COLO668 (cell line): ENCODE results near the gene SH3PXD2B.
"Not testable (repeated sequence)": the region's sequence is repeated elsewhere in the genome, so short reads cannot be mapped to it uniquely, and the experiment has no call there.

ENCODE experiments used
- DNase-seq: peaks from one replicate; lab custom pipeline; 2025; ENCODE audit not compliant: unreplicated experiment; lab: John Stamatoyannopoulos, UW

The SH3PXD2B gene

DNA sequence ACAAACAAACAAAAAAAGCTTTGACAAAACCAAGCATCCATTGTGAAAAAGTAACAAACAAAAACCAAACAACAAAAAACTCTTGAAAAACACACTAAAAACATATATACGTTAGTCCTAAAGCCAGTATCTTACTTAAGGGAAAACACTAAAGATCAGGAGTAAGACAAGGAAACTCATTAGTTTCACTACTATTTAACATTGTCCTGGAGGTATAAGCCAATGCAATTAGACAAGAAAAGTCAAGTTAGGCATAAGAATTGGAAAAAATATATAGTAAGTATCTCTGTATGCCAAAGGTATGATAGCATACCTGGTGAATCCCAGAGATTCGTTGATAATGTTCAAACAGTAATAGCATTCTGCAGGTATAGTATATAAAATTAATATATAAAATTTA lies 148.9 kb downstream of the SH3PXD2B start:
- no peak for DNase-seq

DNA sequence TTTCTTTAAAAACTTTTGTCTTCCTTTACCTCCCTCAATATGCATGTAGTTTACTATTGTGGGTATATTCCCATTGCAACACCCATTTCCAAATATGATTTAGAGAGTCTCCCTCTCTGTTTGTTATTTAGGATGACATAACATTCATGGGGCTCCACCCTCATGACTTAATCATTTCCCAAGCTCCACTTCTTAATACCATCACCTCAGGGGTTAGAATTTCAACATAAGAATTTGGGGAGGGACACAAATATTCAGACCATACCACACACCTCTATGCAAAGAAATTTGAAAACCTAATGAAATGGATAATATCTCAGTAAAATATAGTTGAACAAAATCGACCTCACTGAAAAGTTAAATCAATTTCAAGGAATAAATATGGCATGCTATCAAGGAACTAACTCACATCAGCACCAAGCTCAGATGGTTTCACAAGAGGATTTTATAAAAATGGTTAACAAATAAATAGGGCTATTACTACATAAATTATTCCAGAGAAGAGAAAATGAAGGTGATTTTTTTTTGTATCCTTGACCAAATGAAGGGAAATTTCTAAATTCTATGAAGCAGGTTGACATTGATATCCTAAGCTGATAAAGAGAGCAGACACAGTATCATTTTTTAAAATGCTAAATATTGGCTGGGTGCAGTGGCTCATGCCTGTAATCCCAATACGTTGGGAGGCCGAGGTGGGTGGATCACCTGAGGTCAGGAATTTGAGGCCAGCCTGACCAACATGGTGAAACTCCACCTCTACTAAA lies 150.6 kb downstream of the SH3PXD2B start:
- DNase-seq, result no peak

DNA sequence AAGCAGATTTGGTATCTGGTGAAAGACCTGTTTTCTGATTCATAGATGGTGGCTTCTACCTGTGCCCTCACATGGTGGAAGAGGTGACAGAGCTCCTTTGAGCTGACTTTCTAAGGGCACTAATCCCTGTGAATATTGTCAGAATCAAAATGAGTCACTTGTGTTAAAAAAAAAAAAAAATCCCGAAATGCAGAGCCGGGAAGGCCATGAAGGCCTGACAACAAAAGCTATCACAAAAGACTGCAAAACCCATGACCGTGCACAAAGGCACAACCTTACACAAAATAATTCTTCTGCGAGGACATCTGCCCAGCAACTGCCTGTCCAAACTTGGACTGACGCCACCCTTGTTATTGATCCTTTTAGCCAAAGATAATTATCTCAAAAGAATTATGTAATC lies 151.2 kb downstream of the SH3PXD2B start:
- DNase-seq, result no peak

DNA sequence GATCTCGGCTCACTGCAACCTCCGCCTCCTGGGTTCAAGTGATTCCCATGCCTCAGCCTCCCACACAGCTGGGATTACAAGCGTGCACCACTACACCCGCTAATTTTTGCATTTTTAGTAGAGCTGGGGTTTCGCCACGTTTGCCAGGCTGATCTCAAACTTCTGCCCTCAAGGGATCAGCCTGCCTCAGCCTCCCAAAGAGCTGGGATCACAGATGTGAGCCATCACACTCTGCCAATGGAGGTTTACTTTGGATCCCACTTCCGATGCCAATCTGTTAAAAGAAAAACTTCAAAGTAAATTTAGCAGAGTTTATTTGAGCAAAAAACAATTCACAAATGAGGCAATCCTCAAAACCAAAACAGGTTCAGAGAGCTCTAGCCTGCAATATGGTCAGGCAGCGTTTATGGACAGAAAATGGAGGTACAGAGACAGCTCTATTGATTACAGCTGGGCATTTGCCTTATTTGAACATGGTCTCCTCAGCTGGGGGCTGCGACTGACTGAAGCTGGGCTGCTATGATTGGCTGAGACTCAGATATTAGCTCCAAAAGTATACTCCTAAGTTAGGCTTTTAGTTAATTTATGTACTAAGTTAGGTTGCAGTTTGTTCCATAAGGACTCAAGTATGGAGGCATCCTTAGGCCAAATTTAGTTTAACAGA lies 152.1 kb downstream of the SH3PXD2B start:
- DNase-seq, result no peak

DNA sequence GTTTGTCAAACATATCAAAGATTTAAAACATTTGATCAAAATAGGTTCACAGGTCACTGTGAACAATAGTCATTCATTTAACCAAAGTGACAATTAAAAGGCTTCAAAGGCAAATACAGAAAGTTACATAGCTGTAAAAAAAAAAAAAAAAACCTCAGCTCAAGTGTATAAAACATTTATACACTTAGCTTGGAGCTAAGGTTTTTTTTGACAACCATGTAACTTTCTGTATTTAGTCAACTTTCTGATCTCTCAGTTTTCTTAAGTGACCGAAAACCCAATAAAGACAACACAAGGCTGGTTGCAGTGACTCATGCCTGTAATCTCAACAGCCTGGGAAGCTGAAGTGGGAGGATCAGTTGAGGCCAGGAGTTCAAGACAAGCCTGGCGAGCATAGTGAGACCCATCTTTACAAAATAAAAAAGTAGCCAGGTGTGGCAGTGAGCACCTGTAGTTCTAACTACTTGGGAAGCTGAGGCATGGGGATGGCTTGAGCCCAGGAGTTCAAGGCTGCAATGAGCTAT lies 154.3 kb downstream of the SH3PXD2B start:
- DNase-seq, result no peak

DNA sequence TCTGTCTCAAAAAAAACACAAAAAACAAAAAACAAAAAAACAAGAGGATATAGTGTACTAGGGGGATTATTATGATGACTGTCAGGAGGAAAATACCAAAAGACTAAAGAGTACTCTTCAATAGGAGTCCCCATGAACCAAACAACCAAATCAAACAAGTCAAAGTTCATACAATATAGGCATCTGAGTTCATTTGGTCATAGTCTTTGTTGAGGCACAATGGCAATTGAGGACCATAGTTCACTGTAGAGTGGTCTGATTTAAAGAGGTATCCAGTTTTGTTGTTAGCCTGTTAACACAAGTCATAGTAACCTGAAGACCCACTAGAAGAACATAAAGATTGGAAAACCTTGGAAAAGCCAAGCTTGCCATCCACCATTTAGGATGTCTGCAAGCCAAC lies 159.5 kb downstream of the SH3PXD2B start:
- no peak for DNase-seq

DNA sequence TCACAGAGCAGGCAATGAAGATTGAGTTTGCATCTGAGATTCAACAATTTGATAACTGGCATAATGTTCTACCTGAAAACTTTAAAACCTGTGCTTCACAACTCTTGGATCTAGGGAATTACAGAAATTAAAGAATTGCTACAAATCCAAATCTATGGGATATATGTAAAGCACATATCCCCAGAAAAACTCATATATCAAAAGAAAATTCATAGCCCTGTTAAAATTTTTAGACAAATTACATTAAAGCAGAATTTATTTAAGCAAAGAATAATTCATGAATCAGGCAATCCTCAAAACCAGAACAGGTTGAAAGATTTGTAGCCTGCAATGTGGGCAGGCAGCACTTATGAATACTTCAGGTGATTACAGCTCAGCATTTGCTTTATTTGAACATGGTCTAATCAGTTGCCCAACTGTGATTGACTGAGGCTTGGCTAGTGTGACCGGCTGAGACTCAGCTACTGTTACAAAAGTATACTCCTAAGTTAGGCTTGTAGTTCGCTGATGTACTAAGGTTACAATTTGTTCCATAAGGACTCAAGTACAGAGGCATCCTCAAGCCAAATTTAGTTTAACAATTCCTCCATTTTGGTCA lies 160.5 kb downstream of the SH3PXD2B start:
- no peak for DNase-seq

DNA sequence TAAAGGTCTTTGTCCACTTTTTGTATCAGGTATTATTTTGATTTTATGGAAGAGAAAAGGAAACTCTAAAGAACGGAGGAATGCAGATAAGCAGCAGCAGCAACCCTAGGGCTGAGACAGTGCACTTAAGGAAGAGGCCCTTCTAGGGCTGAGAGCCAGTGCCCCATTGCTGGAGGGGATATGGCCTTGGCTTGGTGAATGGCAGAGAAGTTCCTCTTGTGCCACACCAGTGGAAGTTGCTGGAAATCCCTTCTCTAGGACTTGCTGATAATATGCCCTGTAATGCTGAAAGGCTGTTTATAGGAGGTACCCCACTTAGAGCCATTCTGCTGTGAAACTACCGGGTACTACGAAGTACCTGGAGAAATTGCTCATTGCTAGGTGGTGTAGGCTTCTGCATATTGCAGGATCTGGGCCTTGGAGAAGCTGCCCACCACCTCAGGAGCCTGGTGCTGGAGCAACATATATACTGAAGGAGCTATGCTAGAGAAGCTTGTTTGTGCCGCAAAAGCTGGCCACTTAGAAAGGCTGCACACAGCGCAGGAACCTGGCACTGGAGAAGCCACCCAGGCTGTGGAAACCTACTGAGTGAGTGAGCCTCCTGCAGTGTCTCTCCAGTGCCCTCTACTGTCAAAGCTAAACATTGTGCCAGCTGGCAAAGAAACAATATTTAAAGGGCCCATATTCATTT lies 161.1 kb downstream of the SH3PXD2B start:
- DNase-seq, result peak; percentile 46

DNA sequence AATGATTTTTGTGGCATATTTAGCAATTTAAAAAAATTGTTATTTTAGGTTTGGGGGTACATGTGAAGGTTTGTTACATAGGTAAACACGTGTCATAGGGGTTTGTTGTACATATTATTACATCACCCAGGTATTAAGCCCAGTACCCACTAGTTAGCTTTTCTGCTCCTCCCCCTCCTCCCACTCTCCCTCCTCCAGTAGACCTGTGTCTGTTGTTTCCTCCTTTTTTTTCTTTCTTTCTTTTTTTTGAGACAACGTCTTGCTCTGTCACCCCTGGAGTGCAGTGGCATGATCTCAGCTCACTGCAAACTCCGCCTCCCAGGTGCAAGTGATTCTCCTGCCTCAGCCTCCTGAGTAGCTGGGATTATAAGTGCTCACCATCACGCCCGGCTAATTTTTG lies 162.5 kb downstream of the SH3PXD2B start:
- DNase-seq, result not testable (repeated sequence)

DNA sequence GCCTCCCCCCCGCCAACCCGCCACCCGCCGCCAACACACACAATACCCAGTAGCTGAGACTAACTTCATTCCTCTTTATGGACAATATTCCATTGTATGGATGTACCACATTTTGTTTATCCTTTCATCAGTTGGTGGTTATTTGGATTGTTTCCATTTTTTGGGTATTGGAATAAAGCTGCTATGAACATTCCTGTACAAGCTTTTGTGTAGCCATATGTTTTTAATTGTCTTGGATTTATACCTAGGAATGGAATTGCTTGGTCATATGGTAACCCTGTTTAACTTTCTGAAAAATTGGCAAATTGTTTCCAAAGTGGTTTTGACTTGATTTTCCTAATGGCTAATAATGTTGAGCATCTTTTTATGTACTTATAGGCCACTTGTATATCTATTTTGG lies 165.9 kb downstream of the SH3PXD2B start:
- DNase-seq, result no peak

DNA sequence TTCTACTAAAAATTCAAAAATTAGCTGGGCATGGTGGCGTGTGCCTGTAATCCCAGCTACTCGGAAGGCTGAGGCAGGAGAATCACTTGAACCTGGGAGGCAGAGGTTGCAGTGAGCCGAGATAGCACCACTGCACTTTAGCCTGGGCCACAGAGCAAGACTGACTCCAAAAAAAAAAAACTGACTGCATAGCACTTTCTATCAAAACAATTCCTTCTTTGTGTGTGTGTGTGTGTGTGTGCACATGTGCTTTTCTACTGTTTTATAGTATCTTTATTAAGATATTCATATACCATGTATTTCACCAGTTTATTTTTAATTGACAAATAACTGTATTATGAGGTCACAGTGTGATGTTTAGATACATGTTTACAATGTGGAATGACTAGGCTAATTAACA lies 167.2 kb downstream of the SH3PXD2B start:
- not testable (repeated sequence) for DNase-seq

DNA sequence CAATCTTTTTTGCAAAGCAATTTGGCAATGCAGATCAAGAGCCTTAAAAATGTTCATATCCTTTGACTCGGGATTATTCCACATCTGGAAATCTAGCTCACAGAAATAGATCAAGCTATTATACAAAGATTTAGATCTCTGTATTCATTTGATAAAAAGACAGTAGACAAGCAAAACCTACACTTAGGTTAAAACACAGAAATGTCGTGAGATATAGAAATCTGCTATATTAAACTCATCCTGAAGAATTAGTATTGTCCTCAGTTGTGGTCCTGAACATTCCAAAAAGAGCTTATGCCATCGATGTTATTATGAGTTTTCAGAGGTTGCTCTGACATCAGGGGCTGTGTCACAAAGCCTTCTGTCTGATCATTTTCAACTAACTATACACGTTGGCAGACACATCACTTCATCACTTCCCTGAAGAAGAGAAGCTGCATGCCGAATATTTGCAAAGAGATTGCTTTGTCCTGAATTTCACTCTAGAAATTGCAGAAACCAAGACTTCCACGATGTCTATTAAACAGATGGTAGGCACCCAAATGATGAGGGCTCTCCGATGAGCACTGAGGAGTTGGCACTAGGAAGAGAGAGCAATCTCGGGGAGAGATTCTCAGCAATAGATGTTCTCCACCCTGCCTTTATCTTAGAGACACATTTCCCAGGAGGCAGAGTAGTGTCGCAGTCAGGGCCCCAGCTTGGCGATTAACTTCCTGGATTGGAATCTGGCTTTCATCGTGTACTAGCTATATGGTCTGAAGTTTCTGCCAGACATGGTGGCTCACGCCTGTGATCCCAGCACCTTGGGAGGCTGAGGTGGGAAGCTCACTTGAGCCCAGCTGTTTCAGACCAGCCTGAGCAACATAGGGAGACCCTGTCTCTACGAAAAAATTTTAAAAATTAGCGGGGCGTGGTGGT lies 168.8 kb downstream of the SH3PXD2B start:
- DNase-seq, result no peak

DNA sequence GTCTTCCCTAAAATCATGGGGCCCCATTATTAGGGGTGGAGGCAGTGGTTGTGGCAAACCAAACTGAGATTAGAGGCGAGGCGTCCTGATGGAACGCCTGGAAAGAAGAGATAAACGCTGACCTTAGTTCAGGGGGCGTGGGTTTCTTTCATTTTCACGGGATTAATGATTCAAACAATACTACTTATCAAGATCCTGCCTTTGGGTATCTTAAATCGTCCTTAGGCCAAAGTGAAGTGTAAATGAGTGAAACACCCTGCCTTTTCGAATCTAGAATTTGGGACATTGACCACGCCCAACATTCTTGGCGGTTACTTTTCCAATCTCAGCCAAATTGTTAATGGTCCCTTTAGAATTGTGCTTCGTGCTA lies 169.7 kb downstream of the SH3PXD2B start:
- no peak for DNase-seq

DNA sequence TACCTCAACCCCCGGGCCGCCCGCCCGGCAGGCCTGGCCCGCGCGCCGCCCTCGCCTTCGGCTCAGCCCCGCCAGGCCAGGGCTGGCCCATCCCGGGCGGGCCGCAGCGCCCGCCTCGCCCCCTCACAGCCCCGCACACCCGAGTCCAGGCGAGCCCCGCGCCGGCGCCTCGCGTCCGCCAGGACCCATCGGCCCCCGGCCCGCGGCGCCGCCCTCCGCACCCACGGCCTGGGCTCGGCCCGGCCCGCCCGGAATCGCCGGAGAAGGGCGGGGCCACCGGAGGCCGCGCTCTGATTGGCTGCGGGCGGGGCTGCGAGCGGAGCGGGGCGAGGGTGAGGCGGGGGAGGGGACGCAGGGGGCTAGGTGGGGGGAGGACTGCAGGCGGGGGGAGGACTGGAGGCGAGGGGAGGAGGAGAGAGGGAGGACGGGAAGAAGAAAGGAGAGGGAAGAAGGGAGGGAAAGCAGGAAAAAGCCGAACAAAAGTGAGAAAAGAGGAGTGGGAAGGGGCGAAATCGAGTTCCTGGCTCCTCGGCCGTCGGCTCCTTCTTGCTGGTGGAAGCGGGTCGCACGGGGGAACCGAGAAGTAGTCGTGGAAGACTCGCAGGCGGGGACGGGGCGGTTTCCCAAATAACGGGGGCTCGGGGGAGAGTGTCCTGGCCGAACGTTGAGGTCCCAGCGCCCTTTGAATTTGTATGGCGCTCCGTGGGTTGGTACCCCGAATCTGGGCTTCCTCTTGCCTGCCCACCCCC lies 170.3 kb downstream of the SH3PXD2B start:
- peak; percentile 81 for DNase-seq

DNA sequence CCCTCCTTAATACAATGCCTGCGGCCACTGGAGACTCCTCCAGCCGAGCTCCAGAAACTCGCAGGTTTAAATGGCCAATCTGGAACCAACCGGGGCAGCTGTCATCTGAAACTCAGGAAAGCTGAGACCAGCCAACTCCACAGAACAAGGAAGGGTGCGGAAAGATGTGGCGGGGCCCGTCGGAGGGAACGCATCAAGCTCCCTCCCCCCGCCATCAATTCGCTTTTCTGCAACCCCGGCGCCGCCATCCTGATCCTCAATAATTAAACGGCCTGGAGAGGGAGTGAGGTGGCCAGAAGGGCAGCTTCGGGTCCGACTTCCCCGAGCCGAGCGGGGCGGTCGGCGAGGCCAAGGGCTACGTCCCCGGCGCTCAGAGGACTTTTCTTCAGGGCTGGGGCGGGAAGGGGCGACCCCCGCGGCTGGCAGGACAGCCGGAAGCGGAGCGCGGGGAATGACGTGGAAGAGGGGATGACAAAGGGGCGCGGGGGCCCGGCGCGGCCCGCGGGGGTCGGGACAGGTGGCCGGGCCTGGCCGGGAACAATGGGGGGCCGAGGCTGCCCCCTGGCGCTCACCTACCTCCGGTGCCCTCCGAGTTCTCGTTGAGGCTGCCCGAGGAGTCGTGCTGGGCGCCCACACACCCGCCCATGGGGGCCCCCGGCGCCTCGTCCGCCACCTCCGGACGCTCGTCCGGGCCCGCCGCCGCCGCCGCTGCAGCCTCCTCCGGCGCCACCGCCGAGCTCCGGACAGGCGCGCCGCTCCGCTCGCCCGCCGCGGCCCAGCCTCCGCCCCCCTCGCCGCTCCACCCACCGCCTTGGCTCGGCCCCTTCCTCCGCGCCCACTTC lies 171.1 kb downstream of the SH3PXD2B start, which contains the start of gene UBTD2:
Gene UBTD2, minus strand, starts transcription at position 745 of the 842 bp plus-strand sequence. Its CDS starts 99 bp downstream, at position 646.
- DNase-seq, result peak; percentile 81

DNA sequence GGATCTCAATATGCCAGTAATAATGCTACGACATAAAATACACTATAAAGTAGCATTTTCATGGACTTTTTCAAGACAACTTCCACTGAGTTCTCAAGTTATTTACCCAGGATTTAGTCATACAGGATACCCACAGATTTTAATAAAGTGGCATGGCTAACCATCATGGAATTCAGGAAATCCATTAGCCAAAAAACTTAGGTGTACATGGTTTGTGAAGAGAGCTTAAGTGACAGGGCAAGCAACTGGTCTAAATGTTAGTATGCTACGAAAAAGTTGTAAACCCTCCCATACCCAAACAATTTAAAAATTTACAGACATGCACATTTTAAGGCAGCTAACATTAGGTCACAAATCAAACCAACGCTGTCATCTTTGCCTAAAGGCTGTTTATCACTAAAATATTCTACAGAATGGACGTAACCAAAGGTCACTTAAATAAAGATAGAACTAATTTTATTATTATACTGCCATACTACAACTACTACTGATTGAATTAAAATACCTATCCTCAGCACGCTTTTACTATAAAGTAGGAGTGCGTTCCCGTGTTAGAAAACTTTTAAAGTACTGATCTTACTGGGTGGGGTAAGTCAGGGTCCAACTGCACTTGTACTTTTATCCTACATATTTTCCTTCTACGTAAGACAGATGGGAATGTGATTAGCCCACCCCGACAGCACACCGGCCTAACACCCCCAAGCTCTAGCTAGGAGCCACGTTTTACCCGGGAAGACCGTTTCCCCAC lies 171.9 kb downstream of the SH3PXD2B start:
- no peak for DNase-seq

DNA sequence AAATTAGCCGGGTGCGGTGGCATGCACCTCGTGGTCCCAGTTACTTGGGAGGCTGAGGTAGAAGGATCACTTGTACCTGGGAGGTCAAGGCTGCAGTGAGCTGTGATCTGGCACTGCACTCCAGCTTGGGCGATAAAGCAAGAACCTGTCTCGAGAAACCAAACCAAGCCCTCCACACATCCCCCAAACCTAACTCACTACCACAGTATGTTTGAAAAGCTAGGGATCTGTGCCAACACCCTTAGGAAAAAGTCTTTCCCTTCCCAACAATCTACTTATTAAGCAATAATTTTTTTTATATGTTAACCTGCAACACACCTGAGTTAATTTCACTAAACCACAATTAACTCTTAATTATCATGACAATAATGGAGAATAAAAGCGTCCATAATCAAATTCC lies 173.0 kb downstream of the SH3PXD2B start:
- no peak for DNase-seq

DNA sequence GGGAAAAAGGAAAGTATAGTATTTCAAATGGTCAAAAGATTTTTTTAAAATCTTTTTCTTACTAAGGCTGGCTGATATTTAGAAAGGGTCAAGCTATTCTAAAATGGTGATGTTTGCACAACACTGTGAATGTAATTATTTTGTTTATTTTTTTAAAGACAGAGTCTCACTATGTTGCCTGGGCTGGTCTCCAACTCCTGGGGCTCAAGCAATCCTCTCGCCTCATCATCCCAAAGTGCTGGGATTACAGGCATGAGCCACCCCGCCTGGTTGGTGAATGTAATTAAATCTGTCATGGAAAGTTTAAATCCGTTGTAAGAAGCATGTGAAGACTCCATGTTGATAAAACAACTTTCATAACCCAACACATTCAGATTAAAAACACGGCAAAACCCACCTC lies 173.4 kb downstream of the SH3PXD2B start:
- no peak for DNase-seq
